K562 (cell line): ENCODE measurements around the gene PLGRKT. TPM values are rescaled to one million over a fixed set of nuclear protein-coding genes. Genes with fewer than 3 reads are reported as not detected.

Source experiments
- BDP1 ChIP-seq: IDR thresholded peaks from 3 replicates; pipeline ENCODE4 v1.6.1; 2011; ENCODE audit not compliant: insufficient read length, insufficient read depth
- BMI1 ChIP-seq: fragments of 150-350 bp; IDR thresholded peaks from 2 replicates; pipeline ENCODE4 v1.6.1; 2014; ENCODE audit warnings: low read length
- CBFB ChIP-seq: sonication (generic); formaldehyde crosslinking; IDR thresholded peaks from 2 replicates; pipeline ENCODE4 v1.4.0; 2020; ENCODE audit warnings: mild to moderate bottlenecking, missing genetic modification reagents
- GTF3C2 ChIP-seq: IDR thresholded peaks from 3 replicates; pipeline ENCODE4 v1.6.1; 2011; ENCODE audit warnings: borderline replicate concordance, mild to moderate bottlenecking, moderate library complexity; ENCODE audit not compliant: insufficient read length; ENCODE audit errors: extremely low read depth
- HNRNPLL ChIP-seq: fragments of 200-400 bp; formaldehyde crosslinking; IDR thresholded peaks from 2 replicates; pipeline ENCODE4 v1.6.1; 2017; ENCODE audit warnings: low read length, low read depth, mild to moderate bottlenecking; ENCODE audit not compliant: poor library complexity, severe bottlenecking
- MECOM ChIP-seq: fragments of 250-450 bp; sonication (Bioruptor Pico); IDR thresholded peaks from 2 replicates; pipeline ENCODE4 v1.8.0; 2022; ENCODE audit warnings: inconsistent platforms
- NELFE ChIP-seq: IDR thresholded peaks from 2 replicates; pipeline ENCODE4 v1.6.1; 2011; ENCODE audit warnings: mild to moderate bottlenecking; ENCODE audit not compliant: insufficient read depth, insufficient read length
- NFRKB ChIP-seq: fragments of 450-650 bp; IDR thresholded peaks from 2 replicates; pipeline ENCODE4 v1.6.1; 2016; ENCODE audit warnings: low read depth
- NR4A1 ChIP-seq, 2 experiments: fragments of 250-450 bp in 1 of 2; fragments of 450-650 bp in 1 of 2; sonication (Bioruptor Pico) in 1 of 2; IDR thresholded peaks; 2 replicates each; pipeline versions ENCODE4 v1.4.0 to v1.6.1; 2016 to 2020; ENCODE audit warnings: mild to moderate bottlenecking in 2 of 2, missing compliant biosample characterization in 1 of 2, missing genetic modification characterization in 1 of 2, moderate library complexity in 1 of 2
- NRF1 ChIP-seq, 2 experiments: fragments of 450-650 bp; IDR thresholded peaks in 1 of 2; conservative IDR thresholded peaks in 1 of 2; 2 replicates each; pipeline ENCODE4 v1.6.1; 2014; ENCODE audit warnings: mild to moderate bottlenecking in 2 of 2
- POLR2A ChIP-seq: fragments of 450-650 bp; conservative IDR thresholded peaks from 2 replicates; pipeline ENCODE4 v1.6.1; 2016
- SP2 ChIP-seq: IDR thresholded peaks from 2 replicates; pipeline ENCODE4 v1.6.1; 2011; ENCODE audit warnings: mild to moderate bottlenecking, low read depth, low read length, moderate library complexity; ENCODE audit not compliant: poor library complexity, severe bottlenecking; ENCODE audit errors: extremely low read depth
- SRSF9 ChIP-seq: fragments of 200-400 bp; formaldehyde crosslinking; IDR thresholded peaks from 2 replicates; pipeline ENCODE4 v1.6.1; 2017; ENCODE audit warnings: low read depth, low read length, borderline replicate concordance
- TRIM28 ChIP-seq: fragments of 450-650 bp; IDR thresholded peaks from 2 replicates; pipeline ENCODE4 v1.6.1; 2017
- ZC3H11A ChIP-seq: IDR thresholded peaks from 2 replicates; pipeline ENCODE4 v1.6.1; 2012; ENCODE audit warnings: low read depth, low read length, improper control_type of control experiment
- polyA plus RNA-seq, 8 experiments: library from polyadenylated mRNA; depleted of rRNA in 4 of 8; stranded (reverse) in 5 of 8; unstranded in 3 of 8; fragments of >200 nt; fragmentation: Nextera tagmentation in 2 of 8; fragmentation: Illumina TruSeq in 1 of 8; extraction: Ambion mirVana in 2 of 8; extraction: Trizol in 1 of 8; gene quantifications; 2 replicates each; pipeline versions ENCODE4 v1.2.1 to v1.2.3, GENCODE V29; 2011 to 2014; ENCODE audit warnings: inconsistent platforms in 1 of 8, missing spikeins in 1 of 8
- total RNA-seq, 7 experiments: library from RNA; depleted of rRNA in 6 of 7; stranded (reverse); fragments of >200 nt in 6 of 7; fragmentation: Illumina TruSeq in 2 of 7; extraction: Trizol in 2 of 7; gene quantifications; 2 replicates each; pipeline versions ENCODE4 v1.2.1 to v1.2.3, GENCODE V29; 2011 to 2021; ENCODE audit warnings: low replicate concordance in 1 of 7
- TF ChIP-seq, protein P1 (sequence below): fragments of 450-650 bp; IDR thresholded peaks from 2 replicates; pipeline ENCODE4 v1.6.1; 2016; ENCODE audit warnings: low read depth
- TF ChIP-seq, protein P2 (sequence below): fragments of 250-450 bp; sonication (Bioruptor Pico); IDR thresholded peaks from 2 replicates; pipeline ENCODE4 v1.9.0; 2021; ENCODE audit warnings: mild to moderate bottlenecking

Gene PLGRKT
- total and polyA plus RNA-seq, 9 of the 15 experiments (the other 6 are each of a cell fraction or from before 2014, with no cell fraction given), result 4.7 to 13.8 (median 6.5) TPM

GRCh38 chr9:5437254-5438216 lies at the start of gene PLGRKT (continued):
- TF ChIP-seq, protein P1, sequence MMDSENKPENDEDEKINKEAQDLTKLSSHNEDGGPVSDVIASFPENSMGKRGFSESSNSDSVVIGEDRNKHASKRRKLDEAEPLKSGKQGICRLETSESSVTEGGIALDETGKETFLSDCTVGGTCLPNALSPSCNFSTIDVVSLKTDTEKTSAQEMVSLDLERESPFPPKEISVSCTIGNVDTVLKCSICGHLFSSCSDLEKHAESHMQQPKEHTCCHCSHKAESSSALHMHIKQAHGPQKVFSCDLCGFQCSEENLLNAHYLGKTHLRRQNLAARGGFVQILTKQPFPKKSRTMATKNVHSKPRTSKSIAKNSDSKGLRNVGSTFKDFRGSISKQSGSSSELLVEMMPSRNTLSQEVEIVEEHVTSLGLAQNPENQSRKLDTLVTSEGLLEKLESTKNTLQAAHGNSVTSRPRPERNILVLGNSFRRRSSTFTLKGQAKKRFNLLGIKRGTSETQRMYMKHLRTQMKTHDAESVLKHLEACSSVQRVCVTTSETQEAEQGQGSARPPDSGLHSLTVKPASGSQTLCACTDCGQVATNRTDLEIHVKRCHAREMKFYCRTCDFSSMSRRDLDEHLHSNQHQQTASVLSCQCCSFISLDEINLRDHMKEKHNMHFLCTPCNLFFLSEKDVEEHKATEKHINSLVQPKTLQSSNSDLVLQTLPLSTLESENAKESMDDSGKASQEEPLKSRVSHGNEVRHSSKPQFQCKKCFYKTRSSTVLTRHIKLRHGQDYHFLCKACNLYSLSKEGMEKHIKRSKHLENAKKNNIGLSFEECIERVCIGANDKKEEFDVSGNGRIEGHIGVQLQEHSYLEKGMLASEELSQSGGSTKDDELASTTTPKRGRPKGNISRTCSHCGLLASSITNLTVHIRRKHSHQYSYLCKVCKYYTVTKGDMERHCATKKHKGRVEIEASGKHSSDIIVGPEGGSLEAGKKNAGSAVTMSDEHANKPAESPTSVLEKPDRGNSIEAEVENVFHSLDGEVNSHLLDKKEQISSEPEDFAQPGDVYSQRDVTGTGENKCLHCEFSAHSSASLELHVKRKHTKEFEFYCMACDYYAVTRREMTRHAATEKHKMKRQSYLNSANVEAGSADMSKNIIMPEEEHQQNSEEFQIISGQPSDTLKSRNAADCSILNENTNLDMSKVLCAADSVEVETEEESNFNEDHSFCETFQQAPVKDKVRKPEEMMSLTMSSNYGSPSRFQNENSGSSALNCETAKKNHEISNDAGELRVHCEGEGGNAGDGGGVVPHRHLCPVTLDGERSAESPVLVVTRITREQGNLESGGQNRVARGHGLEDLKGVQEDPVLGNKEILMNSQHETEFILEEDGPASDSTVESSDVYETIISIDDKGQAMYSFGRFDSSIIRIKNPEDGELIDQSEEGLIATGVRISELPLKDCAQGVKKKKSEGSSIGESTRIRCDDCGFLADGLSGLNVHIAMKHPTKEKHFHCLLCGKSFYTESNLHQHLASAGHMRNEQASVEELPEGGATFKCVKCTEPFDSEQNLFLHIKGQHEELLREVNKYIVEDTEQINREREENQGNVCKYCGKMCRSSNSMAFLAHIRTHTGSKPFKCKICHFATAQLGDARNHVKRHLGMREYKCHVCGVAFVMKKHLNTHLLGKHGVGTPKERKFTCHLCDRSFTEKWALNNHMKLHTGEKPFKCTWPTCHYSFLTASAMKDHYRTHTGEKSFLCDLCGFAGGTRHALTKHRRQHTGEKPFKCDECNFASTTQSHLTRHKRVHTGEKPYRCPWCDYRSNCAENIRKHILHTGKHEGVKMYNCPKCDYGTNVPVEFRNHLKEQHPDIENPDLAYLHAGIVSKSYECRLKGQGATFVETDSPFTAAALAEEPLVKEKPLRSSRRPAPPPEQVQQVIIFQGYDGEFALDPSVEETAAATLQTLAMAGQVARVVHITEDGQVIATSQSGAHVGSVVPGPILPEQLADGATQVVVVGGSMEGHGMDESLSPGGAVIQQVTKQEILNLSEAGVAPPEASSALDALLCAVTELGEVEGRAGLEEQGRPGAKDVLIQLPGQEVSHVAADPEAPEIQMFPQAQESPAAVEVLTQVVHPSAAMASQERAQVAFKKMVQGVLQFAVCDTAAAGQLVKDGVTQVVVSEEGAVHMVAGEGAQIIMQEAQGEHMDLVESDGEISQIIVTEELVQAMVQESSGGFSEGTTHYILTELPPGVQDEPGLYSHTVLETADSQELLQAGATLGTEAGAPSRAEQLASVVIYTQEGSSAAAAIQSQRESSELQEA, result no peak
- TF ChIP-seq NRF1 (conservative IDR thresholded peaks at IDR 0.05 in 1 of 2, IDR thresholded peaks at IDR 0.05 in 1 of 2) (peak; percentile 68 to 70), NR4A1 (CRISPR knock-in tag; IDR thresholded peaks at IDR 0.05) (no peak), NR4A1 (tag; IDR thresholded peaks at IDR 0.05) (no peak), GTF3C2 (no peak), ZC3H11A (no peak), POLR2A (peak; percentile 72), BMI1 (no peak), SRSF9 (no peak), TRIM28 (no peak), CBFB (CRISPR knock-in tag) (no peak), NELFE (no peak), HNRNPLL (peak; percentile 92), BDP1 (no peak), SP2 (no peak), MECOM (no peak), NFRKB (no peak)
- TF ChIP-seq, protein P2, sequence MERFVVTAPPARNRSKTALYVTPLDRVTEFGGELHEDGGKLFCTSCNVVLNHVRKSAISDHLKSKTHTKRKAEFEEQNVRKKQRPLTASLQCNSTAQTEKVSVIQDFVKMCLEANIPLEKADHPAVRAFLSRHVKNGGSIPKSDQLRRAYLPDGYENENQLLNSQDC (CRISPR knock-in tag), result no peak
